CD14-positive monocyte (primary cell): ENCODE measurements around the gene SERINC1. TPM values are rescaled to one million over a fixed set of nuclear protein-coding genes. Genes with fewer than 3 reads are reported as not detected.

Source experiments
- DNase-seq, 3 donors: peaks; one replicate each; pipeline ENCODE4 v3.0.0-alpha.2; 2011 to 2022
- H2AFZ ChIP-seq: 2 replicates; pipeline ENCODE4 v1.6.0; 2012; ENCODE audit warnings: mild to moderate bottlenecking, low read depth, low read length, inconsistent platforms; ENCODE audit not compliant: insufficient read depth, poor library complexity, severe bottlenecking
- H3K27ac ChIP-seq, 2 donors: 1 replicate in 1 of 2; 2 replicates in 1 of 2; pipeline ENCODE4 v1.5.1; 2012 to 2013; ENCODE audit warnings: low read length in 2 of 2, control low read depth in 1 of 2, inconsistent platforms in 1 of 2, low read depth in 1 of 2, mild to moderate bottlenecking in 1 of 2
- H3K27me3 ChIP-seq, 2 donors: one replicate each; pipeline versions ENCODE4 v1.6.0 to v1.6.1; 2011 to 2013; ENCODE audit warnings: low read length in 2 of 2; ENCODE audit not compliant: control insufficient read depth in 2 of 2, insufficient read depth in 2 of 2
- H3K36me3 ChIP-seq, 2 donors: replicated peaks in 1 of 2; 1 replicate in 1 of 2; 2 replicates in 1 of 2; pipeline versions ENCODE4 v1.5.1 to v1.6.1; 2012 to 2013; ENCODE audit warnings: low read length in 2 of 2, control low read depth in 1 of 2, inconsistent platforms in 1 of 2, mild to moderate bottlenecking in 1 of 2; ENCODE audit not compliant: insufficient read depth in 2 of 2, control insufficient read depth in 1 of 2
- H3K4me1 ChIP-seq, 2 donors: 1 replicate in 1 of 2; 2 replicates in 1 of 2; pipeline versions ENCODE4 v1.5.1 to v1.6.1; 2012 to 2013; ENCODE audit warnings: low read length in 2 of 2, control low read depth in 1 of 2, inconsistent platforms in 1 of 2, mild to moderate bottlenecking in 1 of 2, moderate library complexity in 1 of 2; ENCODE audit not compliant: insufficient read depth in 2 of 2, control insufficient read depth in 1 of 2
- H3K4me2 ChIP-seq: replicated peaks from 2 replicates; pipeline ENCODE3; 2012; ENCODE audit warnings: low read length, moderate library complexity, mild to moderate bottlenecking; ENCODE audit not compliant: poor library complexity, severe bottlenecking; ENCODE audit errors: extremely low read depth
- H3K4me3 ChIP-seq, 3 experiments: fragments of 200-600 bp in 1 of 3; sonication (generic) in 1 of 3; replicated peaks in 1 of 3; 1 replicate in 2 of 3; 2 replicates in 1 of 3; pipeline ENCODE4 v1.5.1; 2011 to 2013; ENCODE audit warnings: low read length in 3 of 3, mild to moderate bottlenecking in 3 of 3, control low read depth in 2 of 3, low read depth in 2 of 3, inconsistent platforms in 1 of 3, moderate library complexity in 1 of 3
- H3K79me2 ChIP-seq: 2 replicates; pipeline ENCODE4 v1.6.0; 2012; ENCODE audit warnings: mild to moderate bottlenecking, control low read depth, inconsistent platforms, low read length, moderate library complexity; ENCODE audit not compliant: insufficient read depth
- H3K9ac ChIP-seq: 2 replicates; pipeline ENCODE4 v1.6.0; 2017; ENCODE audit warnings: low read length, mild to moderate bottlenecking; ENCODE audit not compliant: insufficient read depth, poor library complexity, severe bottlenecking
- H3K9me3 ChIP-seq, 2 donors: replicated peaks in 1 of 2; 1 replicate in 1 of 2; 2 replicates in 1 of 2; pipeline versions ENCODE4 v1.5.1 to v1.6.1; 2012 to 2013; ENCODE audit warnings: low read length in 2 of 2, control low read depth in 1 of 2; ENCODE audit not compliant: control insufficient read depth in 1 of 2, insufficient read depth in 1 of 2
- H4K20me1 ChIP-seq: 2 replicates; pipeline ENCODE4 v1.6.0; 2012; ENCODE audit warnings: mild to moderate bottlenecking, low read length, control low read depth, moderate library complexity; ENCODE audit not compliant: insufficient read depth
- H3K27ac Mint-ChIP-seq, 7 donors: one replicate each; pipeline ENCODE4 v1.8.0; 2020; ENCODE audit warnings: mild to moderate bottlenecking in 7 of 7, mixed read lengths in 7 of 7, moderate library complexity in 6 of 7, inconsistent platforms in 2 of 7
- H3K27me3 Mint-ChIP-seq, 3 donors: one replicate each; pipeline ENCODE4 v1.8.0; 2021 to 2022; ENCODE audit warnings: low read depth in 3 of 3, mild to moderate bottlenecking in 3 of 3, mixed read lengths in 3 of 3, moderate library complexity in 3 of 3, inconsistent platforms in 1 of 3
- H3K36me3 Mint-ChIP-seq, 2 donors: one replicate each; pipeline ENCODE4 v1.8.0; 2020; ENCODE audit warnings: mixed read lengths in 2 of 2, inconsistent platforms in 1 of 2, mild to moderate bottlenecking in 1 of 2
- H3K4me1 Mint-ChIP-seq: one replicate; pipeline ENCODE4 v1.8.0; 2020; ENCODE audit warnings: mild to moderate bottlenecking, mixed read lengths
- H3K4me3 Mint-ChIP-seq, 2 donors: one replicate each; pipeline ENCODE4 v1.8.0; 2020; ENCODE audit warnings: mild to moderate bottlenecking in 2 of 2, mixed read lengths in 2 of 2, moderate library complexity in 1 of 2
- H3K9me3 Mint-ChIP-seq, 7 donors: one replicate each; pipeline ENCODE4 v1.8.0; 2020 to 2022; ENCODE audit warnings: mixed read lengths in 7 of 7, mild to moderate bottlenecking in 6 of 7, moderate library complexity in 6 of 7, inconsistent platforms in 2 of 7
- CTCF ChIP-seq: fragments of 200-600 bp; IDR thresholded peaks from one replicate; pipeline ENCODE4 v1.8.0; 2022; ENCODE audit warnings: antibody characterized with exemption, mild to moderate bottlenecking
- WGBS: methylation state at CpG from one replicate; pipeline ENCODE4 v1.1.5; 2013; ENCODE audit warnings: missing lambda C conversion rate; ENCODE audit not compliant: insufficient coverage; 5-methylcytosine and 5-hydroxymethylcytosine counted together
- intact Hi-C, 2 donors: fragments of 100-400 bp; cut with micrococcal nuclease; formaldehyde crosslinking; loops; one replicate each; pipeline versions ENCODE4 v1.15.0 to v1.15.1; 2023
- polyA plus RNA-seq, 3 donors: library from polyadenylated mRNA; depleted of rRNA in 1 of 3; unstranded in 2 of 3; stranded (reverse) in 1 of 3; fragments of 300-500 nt in 2 of 3; fragments of >200 nt in 1 of 3; fragmentation: Illumina TruSeq in 2 of 3; gene quantifications; 1 replicate in 2 of 3; 2 replicates in 1 of 3; pipeline ENCODE4 v1.2.3, GENCODE V29; 2012 to 2021

Gene SERINC1
- polyA plus RNA-seq, 3 donors: 38.9 to 161 (median 125) TPM

GRCh38 chr6:122428781-122429180 lies 42.8 kb downstream of the SERINC1 start:
- peaks cover 21 to 59% of the 10 kb centered on the region in 2 donors for H3K36me3 ChIP-seq
- TF ChIP-seq CTCF: no peak
- no peaks in the 10 kb centered on the region for H3K27me3 ChIP-seq
- no peak overlapping the region for H3K27ac ChIP-seq
- H3K4me3 ChIP-seq: no peak overlapping the region
- H3K9me3 Mint-ChIP-seq: no peaks in the 10 kb centered on the region
- peaks cover 57 to 71% of the 10 kb centered on the region in 2 donors for H3K36me3 Mint-ChIP-seq
- WGBS: no CpG with 5 or more reads among the region's 1 CpG
- no peaks in the 10 kb centered on the region for H3K9me3 ChIP-seq
- no peaks in the 10 kb centered on the region for H4K20me1 ChIP-seq
- peaks cover 10% of the 10 kb centered on the region for H3K4me1 Mint-ChIP-seq
- H3K27ac Mint-ChIP-seq: no peak overlapping the region
- no peak overlapping the region for H3K9ac ChIP-seq
- intact Hi-C loops: no loop called here
- no peak for DNase-seq
- H3K4me1 ChIP-seq: peaks cover 0 to 11% of the 10 kb centered on the region in 2 donors
- H3K79me2 ChIP-seq: no peaks in the 10 kb centered on the region
- no peak overlapping the region for H2AFZ ChIP-seq
- no peaks in the 10 kb centered on the region for H3K27me3 Mint-ChIP-seq
- no peak overlapping the region for H3K4me2 ChIP-seq
- no peak overlapping the region for H3K4me3 Mint-ChIP-seq

- no peak overlapping the region for H3K27ac ChIP-seq
- WGBS: 70% methylated on average over 2 of the region's 3 CpGs
- Mint-ChIP-seq H3K36me3 (peaks cover 51 to 71% of the 10 kb centered on the region in 2 donors), H3K9me3 (no peaks in the 10 kb centered on the region), H3K4me3 (no peak overlapping the region), H3K27ac (no peak overlapping the region), H3K4me1 (peaks cover 10% of the 10 kb centered on the region), H3K27me3 (no peaks in the 10 kb centered on the region)
- H3K27me3 ChIP-seq: no peaks in the 10 kb centered on the region
- H3K4me3 ChIP-seq: no peak overlapping the region
- H2AFZ ChIP-seq: no peak overlapping the region
- H3K79me2 ChIP-seq: no peaks in the 10 kb centered on the region
- H3K9me3 ChIP-seq: no peaks in the 10 kb centered on the region
- H3K4me1 ChIP-seq: peaks cover 0 to 11% of the 10 kb centered on the region in 2 donors
- peaks cover 12 to 60% of the 10 kb centered on the region in 2 donors for H3K36me3 ChIP-seq
- H3K9ac ChIP-seq: no peak overlapping the region
- H3K4me2 ChIP-seq: no peak overlapping the region
- no peaks in the 10 kb centered on the region for H4K20me1 ChIP-seq
- intact Hi-C loops: no loop called here
- no peak for DNase-seq
- no peak for TF ChIP-seq CTCF
Measured at GRCh38 chr6:122426597-122426996, 45.0 kb downstream of the SERINC1 start.
